Measurements from ENCODE around the gene RITA1. TPM values are rescaled to one million over a fixed set of nuclear protein-coding genes. Genes with fewer than 3 reads are reported as not detected.

Gene RITA1, protein sequence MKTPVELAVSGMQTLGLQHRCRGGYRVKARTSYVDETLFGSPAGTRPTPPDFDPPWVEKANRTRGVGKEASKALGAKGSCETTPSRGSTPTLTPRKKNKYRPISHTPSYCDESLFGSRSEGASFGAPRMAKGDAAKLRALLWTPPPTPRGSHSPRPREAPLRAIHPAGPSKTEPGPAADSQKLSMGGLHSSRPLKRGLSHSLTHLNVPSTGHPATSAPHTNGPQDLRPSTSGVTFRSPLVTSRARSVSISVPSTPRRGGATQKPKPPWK
- total RNA-seq (2022; extraction: Qiagen RNA extraction; ENCODE audit: low read depth): 19.8 to 35.9 TPM (median 31.9 TPM) in 5 replicates

GRCh38 chr12:113185180-113186032, at the start of gene RITA1, which contains the start of gene DDX54:
TSS of gene RITA1 (plus strand) at chr12:113185721. CDS start at chr12:113186747, 1,026 bp downstream.
TSS of gene DDX54 (minus strand) at chr12:113185478. CDS start at chr12:113185451, 27 bp downstream.

DNA sequence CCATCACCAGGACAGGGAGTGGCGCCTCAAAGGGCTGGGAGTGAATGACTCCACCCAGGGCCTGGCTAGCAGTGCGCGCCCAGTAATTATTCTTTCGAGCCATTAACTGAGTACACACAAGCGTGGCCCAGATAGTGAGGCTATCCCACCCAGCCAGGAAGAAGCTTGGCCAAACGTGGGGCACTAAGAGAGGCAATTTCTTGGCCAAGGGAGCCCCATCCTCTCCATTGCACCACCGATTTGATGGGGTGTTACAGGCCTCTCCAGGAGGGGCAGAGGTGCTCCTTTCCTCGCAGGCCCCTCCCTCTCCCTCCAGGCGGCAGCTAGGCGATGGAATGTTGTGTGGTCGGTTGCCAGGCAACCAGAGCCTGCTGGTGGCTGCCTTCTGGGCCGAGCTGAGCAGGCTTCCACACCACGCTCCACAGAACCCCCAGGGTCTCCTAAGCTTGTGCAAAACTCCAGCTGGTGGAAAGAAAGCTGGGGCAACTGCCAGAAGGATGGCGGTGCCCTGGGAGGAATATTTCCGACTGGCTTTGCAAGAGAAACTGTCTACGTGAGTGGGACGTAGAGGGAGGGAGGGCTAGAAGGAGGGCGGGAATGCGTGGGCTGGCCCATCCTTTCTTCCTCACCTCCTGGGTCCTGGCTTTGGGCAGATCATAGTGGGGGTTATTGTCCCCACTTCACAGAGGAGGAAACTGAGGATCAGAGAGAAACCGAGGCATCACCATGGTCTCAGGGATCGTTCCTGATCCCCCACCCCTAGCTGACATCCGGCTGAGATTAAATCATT, 36.0 kb upstream of the RITA1 start, which contains the start of gene CFAP73:
CFAP73 (plus strand) TSS at position 364 of the 790 bp plus-strand sequence; CDS start at position 498, 134 bp downstream.

GRCh38 chr12:113221181-113221996, 35.9 kb downstream of the RITA1 start, which contains the start of gene TPCN1:
TSS of gene TPCN1 (plus strand) at chr12:113221464. CDS start at chr12:113226853, 5,389 bp downstream.

Other genes with a start within 250 kb of the RITA1 start
- gene OAS3, start 247.2 kb upstream of the RITA1 start, total RNA-seq (2022; extraction: Qiagen RNA extraction; ENCODE audit: low read depth): 21.2 to 29.5 TPM (median 25.8 TPM) in 5 replicates
- 0.16 to 0.44 TPM (median 0.28 TPM) in 5 replicates for gene OAS2, start 207.2 kb upstream of the RITA1 start, total RNA-seq (2022; extraction: Qiagen RNA extraction; ENCODE audit: low read depth)
- 0.27 to 1.2 TPM (median 0.40 TPM) in 5 replicates for gene DTX1, start 129.0 kb upstream of the RITA1 start, total RNA-seq (2022; extraction: Qiagen RNA extraction; ENCODE audit: low read depth)
- 0.17 to 0.51 TPM (median 0.22 TPM) in 5 replicates for gene RASAL1, start 50.0 kb upstream of the RITA1 start, total RNA-seq (2022; extraction: Qiagen RNA extraction; ENCODE audit: low read depth)
- gene CFAP73, start 36.0 kb upstream of the RITA1 start, total RNA-seq (2022; extraction: Qiagen RNA extraction; ENCODE audit: low read depth): 0.20 TPM in 1 of 5 replicates, not detected in the others
- gene DDX54, start 243 bp upstream of the RITA1 start, total RNA-seq (2022; extraction: Qiagen RNA extraction; ENCODE audit: low read depth): 53.9 to 78.5 TPM (median 72.6 TPM) in 5 replicates
- 13.0 to 22.8 TPM (median 20.1 TPM) in 5 replicates for gene TPCN1, start 35.7 kb downstream of the RITA1 start, total RNA-seq (2022; extraction: Qiagen RNA extraction; ENCODE audit: low read depth)
- 6.5 to 12.0 TPM (median 9.3 TPM) in 5 replicates for gene SLC8B1, start 149.4 kb downstream of the RITA1 start, total RNA-seq (2022; extraction: Qiagen RNA extraction; ENCODE audit: low read depth)
- gene PLBD2, start 172.9 kb downstream of the RITA1 start, total RNA-seq (2022; extraction: Qiagen RNA extraction; ENCODE audit: low read depth): 22.3 to 42.1 TPM (median 34.4 TPM) in 5 replicates
- gene SDS, start 218.2 kb downstream of the RITA1 start, total RNA-seq (2022; extraction: Qiagen RNA extraction; ENCODE audit: low read depth): 0.40 to 1.5 TPM (median 1.2 TPM) in 5 replicates
- gene SDSL, start 236.7 kb downstream of the RITA1 start, total RNA-seq (2022; extraction: Qiagen RNA extraction; ENCODE audit: low read depth): 17.6 to 33.8 TPM (median 26.2 TPM) in 5 replicates